HEK293 (cell line): ENCODE data around the gene PSMD3.

Experiments
- CTCF ChIP-seq: fragments of 450-650 bp; formaldehyde crosslinking; IDR thresholded peaks from 2 replicates; pipeline ENCODE4 v1.5.1; 2016; ENCODE audit warnings: missing biosample characterization, missing genetic modification characterization
- ZBTB7A ChIP-seq: fragments of 450-650 bp; formaldehyde crosslinking; IDR thresholded peaks from 2 replicates; pipeline ENCODE4 v1.5.1; 2016; ENCODE audit warnings: low read depth, missing biosample characterization, missing genetic modification characterization
- ZFHX2 ChIP-seq: fragments of 450-650 bp; formaldehyde crosslinking; conservative IDR thresholded peaks from 2 replicates; pipeline ENCODE4 v1.5.1; 2016; ENCODE audit warnings: missing biosample characterization, missing genetic modification characterization
- ZFP41 ChIP-seq: fragments of 450-650 bp; formaldehyde crosslinking; IDR thresholded peaks from 2 replicates; pipeline ENCODE4 v1.5.1; 2016; ENCODE audit warnings: missing biosample characterization, missing genetic modification characterization, borderline replicate concordance
- ZNF555 ChIP-seq: fragments of 450-650 bp; formaldehyde crosslinking; conservative IDR thresholded peaks from 2 replicates; pipeline ENCODE4 v1.5.1; 2017; ENCODE audit warnings: missing biosample characterization, mild to moderate bottlenecking, missing genetic modification characterization, inconsistent platforms

GRCh38 chr17:40022497-40022896 is 41.9 kb downstream of the PSMD3 start:
- no peak for TF ChIP-seq CTCF
- TF ChIP-seq ZBTB7A (tag by site-specific recombination), result no peak
- TF ChIP-seq ZFP41 (tag by site-specific recombination), result no peak
- no peak for TF ChIP-seq ZNF555 (tag by site-specific recombination)
- no peak for TF ChIP-seq ZFHX2 (tag by site-specific recombination)
